CD4-positive, alpha-beta T cell treated with Interferon alpha-2 for 1 hour (primary cell): Measurements from ENCODE around the gene TMEM121.

Experiments used
- DNase-seq, 2 donors: peaks; one replicate each; pipeline ENCODE4 v3.0.0-alpha.2; 2020 to 2022

The TMEM121 gene

DNA sequence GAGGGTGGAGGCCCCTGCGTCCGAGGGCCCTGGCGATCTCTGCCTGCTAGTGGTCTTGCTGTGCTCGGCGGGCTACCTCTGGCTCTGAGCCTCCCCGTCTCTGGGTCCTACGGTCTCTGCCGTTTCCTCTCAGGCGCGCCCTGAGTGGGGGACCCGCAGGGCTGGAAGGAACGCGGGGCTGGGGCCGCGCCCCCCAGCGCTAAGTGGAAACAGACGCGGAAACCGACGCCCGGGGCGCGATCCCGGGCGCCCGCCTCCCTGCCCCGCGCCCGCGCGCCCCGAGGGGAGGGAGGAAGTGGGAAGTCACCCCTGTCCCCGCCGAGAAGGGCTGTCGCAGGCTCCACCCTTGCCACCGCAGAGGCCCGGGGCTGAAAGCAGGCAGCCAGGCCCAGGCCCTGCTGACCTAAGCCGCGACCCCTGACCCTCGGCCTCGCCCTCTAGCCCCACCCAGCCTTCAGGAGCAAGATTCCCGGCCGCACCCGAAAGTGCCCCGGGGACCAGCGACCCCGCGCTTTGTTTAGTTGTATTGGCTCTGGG, 38.9 kb upstream of the TMEM121 start:
- DNase-seq: peak; percentile 79 to 84

DNA sequence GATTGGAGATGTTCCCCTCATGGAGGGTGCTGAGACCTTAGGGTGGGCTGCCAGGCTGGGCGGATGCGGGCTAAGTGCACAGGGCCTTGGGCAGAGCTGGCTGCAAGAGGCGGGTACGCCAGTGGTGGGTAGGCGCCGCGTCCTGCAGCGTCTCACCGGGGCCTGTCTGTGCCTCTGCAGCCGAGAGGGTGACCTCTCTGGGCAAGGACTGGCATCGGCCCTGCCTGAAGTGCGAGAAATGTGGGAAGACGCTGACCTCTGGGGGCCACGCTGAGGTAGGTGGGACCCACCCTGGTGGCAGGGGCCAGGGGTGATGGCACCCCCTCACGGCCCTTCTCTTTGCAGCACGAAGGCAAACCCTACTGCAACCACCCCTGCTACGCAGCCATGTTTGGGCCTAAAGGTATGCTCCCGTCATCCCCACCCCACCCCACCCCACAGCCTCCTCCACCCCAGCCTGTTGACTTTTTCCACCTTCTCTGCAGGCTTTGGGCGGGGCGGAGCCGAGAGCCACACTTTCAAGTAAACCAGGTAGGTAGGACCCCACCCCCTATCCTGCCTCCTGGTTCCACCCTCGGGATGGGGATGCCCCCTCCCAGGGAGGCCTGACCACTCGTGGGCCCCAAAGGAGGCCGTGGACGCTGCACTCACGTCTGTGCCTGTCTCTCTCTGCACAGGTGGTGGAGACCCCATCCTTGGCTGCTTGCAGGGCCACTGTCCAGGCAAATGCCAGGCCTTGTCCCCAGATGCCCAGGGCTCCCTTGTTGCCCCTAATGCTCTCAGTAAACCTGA, 38.2 kb upstream of the TMEM121 start:
- DNase-seq: peak in 1 of 2 donors; percentile 18

DNA sequence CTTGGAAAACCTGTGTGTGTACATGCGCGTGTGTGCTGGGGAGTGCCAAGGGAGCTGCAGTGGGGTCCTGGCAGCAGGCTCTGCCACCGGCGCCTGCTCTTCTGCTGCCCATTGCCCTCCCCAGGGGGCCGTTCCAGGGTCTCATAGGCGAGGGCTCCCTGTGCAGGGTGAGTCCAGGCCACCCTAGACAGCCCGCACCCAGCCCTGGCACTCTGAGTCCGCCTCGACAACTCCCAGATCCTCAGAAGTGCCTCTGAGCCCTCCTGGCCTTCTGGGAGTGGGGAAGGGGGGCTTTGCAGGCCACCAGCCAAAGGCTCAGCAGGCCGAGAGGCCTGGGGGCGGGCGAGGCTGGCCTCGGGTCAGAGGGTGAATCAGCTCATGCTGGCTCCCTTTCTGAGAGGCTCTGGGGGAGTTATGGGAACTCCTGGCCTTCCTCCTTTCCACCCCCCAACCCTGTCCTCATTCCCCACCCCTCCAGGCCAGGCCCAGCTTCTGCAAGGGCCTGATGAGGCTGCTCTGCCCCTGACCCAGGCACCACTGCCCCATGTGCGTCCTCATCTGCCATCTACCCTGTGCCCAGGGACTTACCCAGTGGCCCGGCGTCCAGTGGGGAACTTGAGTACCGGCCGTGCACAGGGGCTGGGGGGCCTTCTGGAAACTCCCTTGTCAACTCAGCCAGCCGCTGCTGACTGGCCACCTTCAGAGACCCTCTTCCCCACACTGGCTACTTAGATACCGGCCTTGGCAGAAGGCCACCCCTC, 37.4 kb upstream of the TMEM121 start:
- DNase-seq: peak in 1 of 2 donors; percentile 38

DNA sequence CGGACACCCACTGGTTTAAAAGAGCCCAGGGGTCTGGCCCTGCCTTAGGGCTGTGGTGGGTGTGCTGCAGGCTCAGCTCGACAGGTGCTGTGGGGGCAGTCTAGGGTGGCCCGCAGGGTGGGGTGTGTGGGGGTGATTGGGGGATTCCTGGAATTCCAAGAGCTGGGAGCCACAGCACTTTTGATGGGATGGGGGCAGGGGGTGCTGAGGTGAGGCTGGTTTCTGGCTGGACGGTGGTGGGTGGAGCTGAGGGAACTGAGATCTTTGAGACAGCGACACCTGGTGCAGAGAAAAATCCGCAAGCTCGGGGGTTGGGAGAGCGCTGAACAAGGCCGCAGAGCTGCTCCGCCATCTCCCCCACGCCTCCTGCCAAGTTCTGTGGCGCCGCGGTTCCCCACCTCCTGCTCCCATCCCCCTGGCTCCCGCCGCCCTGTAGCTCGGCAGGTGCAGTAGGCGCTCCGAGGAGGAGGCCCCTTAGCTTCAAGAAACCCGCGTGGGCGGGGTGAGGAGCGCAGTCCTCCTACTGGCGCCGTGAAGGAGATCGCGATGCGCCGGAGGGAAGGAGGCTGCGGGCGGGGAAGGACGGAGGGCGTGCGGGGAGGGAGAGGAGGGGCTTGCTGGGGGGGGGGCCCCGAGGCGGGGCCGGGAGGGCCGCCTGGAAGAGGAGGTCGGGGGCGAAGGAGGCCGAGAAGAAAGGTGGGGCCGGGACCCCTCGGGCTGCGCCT, 36.7 kb upstream of the TMEM121 start:
- peak; percentile 88 to 90 for DNase-seq

DNA sequence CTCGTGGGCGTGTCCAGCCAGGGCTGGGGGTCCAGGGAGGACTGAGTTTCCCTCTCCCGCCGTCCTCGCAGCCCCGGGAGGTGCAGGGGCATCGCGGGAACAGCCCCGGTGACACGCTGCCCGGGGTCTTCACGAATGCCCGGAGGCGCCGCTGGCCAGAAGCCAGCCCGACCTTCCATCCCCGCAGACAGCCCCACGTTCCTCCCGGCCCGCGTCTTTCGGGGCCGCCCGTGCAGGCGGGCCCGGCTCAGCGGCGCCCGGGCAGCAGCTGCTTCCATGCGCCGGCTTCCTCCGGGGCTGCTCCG, 36.2 kb upstream of the TMEM121 start:
- DNase-seq: no peak

DNA sequence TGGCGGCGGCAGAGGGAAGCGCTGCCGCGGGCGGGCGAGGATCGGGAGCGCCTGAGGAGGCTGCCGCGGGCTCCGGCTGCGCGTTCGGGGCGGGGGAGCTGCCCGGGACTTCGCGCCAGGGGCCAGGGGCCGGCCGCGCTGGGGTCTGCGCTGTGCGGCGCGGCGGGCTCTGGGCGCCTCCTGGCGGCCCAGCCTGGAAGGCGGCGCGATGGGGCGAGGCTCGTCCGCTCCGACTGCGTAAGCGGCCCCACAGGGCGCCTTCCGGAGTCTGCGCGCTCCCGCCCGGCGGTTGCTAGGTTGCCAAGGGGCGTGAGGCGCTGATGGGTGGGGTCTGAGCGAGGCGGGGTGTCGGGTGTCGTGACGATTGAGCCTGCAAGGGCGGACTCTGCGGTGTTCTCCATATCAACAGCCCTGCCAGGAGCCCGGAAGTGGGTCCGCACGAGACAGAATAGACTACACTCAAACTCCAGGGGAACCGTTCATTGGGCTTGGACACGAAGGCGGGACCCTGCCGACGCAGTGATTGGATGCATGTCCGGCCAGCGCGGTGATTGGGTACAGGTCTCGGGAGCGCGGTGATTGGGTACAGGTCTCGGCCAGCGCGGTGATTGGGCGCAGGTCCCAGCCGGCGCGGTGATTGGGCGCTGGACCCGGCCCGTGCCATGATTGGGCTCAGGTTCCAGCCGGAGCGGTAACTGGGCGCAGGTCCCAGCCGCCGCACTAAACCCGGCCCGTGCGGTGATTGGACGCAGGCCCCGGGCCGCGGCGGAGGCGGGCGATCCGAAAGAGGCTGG, 35.6 kb upstream of the TMEM121 start, which contains the start of gene TEDC1:
TEDC1 (plus strand) TSS at position 675 of the 794 bp plus-strand sequence. CDS start 130 bp downstream, outside the sequence.
- peak in 1 of 2 donors; percentile 100 for DNase-seq

DNA sequence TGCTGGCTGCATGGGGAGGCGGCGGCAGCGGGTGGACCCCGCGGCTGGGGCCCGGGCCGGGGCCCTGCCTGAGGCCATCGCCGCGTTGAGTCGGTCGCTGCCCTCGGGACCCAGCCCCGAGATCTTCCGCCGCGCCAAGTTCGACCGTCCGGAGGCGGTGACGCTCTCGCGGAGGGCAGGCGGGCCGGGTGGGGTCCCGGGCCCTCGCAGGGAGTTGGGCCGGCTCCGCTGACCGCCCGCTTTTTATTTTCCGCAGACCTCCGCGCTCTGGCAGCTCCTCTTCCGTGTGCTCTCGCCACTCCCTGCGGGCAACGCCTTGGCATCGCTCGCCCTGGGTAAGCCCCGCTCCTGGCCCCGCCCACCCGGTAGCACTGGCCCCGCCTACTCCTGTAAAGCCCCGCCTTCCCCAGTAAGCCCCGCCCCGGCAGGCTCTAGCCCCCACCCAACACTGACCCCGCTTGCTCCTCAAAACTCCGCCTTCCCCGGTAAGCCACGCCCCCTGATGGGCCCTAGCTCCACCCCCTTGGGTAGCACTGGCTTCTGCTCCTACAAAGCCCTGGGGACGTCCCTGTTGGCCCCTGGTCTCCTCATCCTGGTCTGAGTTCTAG, 34.9 kb upstream of the TMEM121 start:
- DNase-seq: peak; percentile 86 to 90

DNA sequence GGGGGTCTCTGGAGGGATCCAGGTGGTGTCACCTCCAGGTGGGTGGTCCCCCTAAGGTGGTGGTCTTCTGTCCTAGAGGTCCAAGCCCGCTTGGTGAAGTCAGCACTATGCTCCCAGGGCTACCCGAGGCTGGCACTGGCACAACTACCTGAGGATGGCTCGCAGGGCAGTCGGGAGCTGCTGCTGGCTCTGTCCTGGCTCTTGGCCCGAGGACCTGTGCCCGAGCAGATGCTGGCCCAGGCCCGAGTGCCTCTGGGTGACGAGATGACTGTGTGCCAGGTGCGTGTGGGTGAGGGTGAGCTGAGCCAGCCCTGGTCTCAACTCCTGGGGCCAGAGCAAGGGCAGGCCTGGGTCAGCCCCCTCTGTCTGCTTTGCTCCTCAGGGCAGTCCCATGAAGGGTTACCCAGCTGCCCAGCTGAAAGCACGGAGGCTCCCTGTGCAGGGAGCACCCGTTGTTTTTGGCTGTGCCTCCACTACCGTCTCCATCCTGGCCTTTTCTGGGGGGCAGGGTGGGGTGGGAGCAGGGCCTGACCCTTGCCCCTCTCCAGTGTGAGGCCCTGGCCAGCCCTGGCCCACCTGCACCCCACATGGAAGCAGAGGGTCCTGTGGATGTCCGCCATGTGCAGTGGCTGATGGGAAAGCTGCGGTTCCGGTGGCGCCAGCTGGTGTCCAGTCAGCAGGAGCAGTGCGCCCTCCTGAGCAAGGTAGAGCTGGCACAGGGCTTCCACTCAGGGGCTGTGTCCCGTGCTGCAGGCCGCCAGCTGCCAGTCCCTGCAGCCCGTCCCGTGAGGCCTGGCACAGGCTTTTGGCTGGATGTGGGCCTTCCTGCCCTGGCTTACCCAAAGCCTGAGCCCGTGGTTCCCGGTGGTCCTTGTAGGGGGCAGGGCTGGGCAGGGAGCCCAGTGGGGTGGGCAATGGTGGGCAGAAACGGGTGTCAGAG, 34.1 kb upstream of the TMEM121 start:
- DNase-seq: no peak

DNA sequence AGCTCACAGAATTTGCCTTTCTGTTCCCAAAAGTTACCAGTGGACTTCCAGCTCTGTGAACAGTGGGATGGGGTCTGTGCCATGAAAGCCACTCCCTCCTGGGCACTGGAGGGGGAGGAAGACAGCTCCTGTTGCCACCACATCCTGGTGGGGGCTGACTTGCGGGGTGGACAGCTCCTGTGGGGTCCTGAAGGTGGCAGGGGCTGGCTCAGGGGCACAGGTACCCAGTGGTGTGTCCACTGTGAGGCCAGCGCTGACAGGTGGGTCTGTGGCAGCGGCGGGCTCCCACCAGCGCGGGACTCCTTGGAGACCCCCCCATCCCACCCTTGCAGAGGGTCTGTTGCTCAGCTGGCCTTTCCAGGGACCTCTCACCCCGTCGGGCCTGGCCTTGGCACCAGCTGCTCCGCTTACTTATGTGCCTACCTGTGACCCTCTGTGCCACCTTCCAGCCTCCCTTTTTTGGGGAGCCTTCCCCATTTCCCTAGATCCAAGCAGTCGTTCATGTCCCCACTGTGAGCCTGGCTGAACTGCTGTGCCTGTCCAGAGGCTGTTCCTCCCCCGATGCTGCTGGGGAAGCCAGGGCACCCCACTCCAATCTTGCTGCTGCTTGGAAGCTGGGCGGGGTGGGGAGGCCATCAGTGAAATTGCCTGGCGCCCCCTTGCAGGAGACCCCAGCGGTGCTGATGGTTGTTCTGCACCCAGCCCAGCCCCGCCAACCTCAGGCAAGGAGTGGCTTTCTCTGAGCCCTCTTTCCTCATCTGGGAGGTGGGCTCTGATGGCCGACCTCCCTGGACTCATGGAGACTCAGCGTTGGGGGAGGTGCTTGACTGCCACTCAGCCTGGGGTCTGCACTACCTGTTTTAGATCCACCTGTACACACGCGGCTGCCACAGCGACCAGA, 33.2 kb upstream of the TMEM121 start:
- peak in 1 of 2 donors; percentile 21 for DNase-seq

DNA sequence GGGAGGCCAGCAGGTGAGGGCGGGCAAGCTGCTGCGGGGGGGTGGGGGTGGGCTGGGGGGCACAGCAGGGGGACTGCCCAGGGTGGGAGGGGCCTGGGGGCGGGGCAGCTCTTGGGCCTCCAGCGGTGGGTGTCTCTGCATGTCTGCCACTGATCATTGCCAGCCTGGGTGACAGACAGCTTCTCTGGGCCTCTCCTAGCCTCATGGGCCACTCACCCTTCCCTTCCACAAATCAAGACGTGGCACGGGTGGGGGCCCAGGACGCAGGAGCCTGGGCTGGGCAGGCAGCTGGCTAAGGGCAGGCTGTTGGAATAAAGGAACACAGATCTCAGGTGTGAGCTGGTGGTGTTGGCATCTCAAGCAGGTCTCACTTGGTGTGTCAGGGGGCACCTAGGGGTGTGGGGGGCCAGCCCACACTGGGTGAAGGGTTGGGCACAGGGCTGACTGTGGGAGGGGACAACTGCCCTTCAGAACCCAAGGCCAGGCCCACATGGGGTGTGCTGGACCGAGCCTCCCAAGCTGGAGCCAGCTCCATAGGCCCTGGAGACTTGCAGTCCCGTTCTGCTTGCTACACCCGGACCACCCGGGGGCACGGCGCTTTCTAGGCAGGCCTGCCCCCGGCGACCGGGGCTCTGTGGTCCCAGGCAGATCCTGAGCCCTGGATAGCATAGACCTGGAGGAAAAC, 32.3 kb upstream of the TMEM121 start:
- no peak for DNase-seq

DNA sequence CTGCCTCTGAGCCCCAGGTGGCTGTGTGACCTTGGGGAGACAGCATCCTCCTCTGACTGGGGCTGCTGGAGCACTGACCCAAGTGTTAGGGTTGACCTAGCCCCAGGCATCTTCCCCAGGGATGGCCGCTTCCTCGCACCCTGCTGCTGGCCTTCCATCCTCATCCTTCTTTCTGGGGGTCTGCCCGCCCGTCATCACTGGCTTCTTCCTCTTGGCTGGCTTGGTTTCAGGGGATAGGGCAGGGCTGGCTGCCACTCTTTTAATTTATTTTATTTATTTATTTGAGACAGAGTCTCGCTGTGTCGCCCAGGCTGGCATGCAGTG, 31.8 kb upstream of the TMEM121 start:
- DNase-seq: no peak

DNA sequence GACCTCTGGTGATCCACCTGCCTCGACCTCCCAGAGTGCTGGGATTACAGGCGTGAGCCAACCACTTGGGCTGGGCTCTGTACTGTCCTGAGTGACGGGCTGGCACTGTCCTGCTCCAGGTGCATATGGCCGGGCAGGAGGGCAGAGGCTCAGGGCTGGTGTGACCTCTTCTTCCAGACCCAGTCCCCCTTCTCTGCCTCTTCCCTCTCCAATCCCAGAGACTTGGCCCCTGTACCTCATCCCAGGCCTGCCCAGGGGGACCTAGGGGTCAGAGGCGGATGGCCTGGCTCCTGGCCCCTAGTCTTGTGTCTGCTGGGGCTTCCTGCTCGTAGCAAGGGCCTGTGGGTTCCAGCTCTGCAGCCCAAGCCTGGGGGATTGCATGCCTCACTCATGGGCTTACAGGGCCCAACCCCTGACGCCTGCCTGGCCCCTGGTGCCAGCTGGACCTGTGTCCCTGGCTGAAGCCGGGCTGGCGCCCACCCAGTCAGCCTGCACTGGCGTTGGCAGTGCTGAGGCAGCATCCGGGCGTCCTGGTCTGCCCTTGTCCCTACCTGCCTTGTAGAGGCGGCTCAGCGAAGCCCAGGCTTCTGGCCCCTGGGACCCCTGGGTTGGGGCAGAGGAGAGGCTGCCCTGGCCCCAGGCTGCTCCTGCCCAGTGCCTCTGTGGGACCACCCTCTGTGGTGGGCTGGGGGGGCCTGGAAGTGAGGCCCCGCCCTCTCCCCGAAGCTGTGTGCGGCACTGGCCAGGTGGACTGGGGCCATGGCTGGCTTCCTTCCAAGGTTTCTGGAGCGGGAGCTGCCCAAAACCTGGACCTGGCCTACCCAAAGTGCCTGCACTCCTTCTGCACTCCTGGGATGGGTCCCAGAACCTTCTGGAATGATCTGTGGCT, 31.0 kb upstream of the TMEM121 start:
- peak; percentile 0 to 2 for DNase-seq

DNA sequence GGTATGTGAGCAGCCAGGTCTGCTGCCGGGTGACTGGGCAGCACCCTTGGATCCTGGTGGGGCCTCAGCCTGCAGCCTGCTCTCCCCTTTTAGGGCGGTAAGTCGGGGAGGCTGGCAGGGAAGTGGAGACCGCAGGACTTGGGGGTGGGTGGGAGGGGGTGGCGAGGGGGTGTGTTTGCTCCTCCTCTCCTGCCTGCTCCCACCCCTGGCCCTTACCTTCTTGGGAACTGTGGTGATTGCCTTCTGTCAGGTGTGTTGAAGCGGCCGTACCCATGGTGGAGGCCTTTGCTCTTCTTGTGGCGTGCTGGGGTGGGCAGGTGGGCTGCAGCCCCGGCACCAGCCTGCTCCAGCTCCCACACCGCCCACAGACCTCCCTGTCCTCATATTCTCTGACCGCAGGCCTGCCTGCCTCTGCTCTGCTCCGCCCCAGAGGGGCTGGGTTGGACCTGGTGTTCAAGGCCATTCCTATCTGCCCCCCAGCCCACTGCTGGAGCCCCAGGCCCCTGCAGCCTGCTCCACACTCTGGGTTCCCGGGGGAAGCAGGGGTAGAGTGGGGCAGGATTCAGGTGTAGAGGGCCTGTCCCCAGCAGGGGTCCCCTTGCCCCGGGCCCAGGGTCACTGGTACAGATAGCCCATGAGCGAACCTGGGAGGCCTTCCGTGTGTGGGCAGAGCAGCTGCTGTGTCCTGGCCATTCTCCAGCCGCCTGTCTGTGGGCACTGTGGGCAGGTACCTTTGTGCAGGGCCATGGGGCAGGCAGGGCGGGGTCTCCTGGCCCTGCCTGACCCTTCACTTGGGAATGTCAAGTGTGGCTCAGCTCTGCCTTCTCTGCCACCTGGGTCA, 30.2 kb upstream of the TMEM121 start:
- peak in 1 of 2 donors; percentile 13 for DNase-seq

DNA sequence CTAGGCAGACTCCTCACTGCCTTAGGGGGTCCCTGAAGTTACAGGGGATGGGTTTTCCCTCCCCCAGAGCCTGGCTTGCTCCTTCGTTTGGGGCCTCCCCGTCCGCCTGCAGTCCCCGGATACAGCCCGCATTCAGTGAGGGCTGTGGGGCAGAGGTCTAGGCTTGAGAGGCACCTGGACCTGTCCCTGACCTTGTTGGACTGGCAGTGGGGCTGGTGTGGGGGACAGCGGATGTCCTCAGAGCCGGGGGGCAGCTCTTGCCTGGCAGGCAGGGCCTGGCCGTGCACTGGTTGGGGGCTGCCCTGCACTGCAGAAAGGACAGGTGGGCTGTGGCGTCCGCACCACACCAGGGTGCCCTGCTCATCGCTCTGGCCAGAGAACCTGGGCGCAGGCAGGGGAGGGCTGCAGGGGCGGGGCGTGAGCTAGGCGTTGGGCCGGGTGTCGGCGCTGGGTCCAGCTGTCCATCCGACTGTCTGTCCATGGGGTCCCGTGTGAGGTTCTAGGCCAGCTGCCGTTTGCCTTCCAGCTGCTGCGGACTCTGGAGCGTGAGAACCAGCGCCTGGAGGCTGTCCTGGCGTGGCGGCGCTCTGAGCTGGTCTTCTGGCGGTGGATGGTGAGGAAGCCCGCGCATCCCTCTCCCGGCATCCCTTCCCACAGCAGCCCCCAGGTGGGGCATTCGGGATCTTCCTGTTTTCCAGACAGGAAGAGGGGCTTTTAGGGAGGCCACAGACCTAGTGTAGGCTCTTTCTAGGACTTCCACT, 29.4 kb upstream of the TMEM121 start:
- DNase-seq: peak in 1 of 2 donors; percentile 7

DNA sequence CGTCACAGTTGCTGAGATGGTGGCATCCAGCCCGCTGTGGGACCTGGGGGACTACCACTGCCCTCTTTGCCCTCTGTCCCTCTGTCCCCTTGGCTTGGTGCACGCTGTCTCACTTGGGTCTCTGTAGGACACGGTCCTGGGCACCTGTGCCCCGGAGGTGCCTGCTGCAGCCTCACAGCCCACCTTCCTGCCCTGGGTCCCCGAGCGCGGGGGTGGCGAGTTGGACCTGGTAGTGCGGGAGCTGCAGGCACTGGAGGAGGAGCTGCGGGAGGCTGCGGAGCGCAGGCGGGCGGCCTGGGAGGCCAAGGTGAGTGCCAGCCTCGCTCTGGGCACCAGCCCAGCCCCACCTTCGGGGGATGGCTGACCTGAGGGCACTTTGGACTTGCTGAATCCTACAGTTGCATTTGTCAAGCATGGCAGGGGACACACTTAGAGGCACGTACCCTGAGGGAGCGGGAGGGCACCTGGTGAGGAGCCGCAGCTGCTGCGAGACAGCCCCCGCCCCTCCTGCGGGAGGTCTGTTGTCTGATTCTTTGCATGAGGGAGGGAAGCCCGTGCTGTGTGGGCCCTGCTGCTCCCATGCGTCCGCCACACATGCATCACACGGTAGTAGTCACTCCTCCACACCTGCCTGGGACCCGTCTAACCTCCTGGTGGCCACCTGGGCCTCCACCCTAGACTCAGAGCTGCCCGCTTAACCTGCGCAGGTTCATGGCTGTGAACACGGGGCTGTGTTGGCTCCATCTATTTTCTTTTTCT, 28.5 kb upstream of the TMEM121 start:
- DNase-seq: peak in 1 of 2 donors; percentile 13
